IPS-18c (cell line): Measurements from ENCODE around the gene OVCA2.

ENCODE experiments used
- H3K4me3 ChIP-seq: 2 replicates; pipeline ENCODE4 v1.7.0; 2013; ENCODE audit warnings: low read depth, mild to moderate bottlenecking, low read length, moderate library complexity; ENCODE audit not compliant: insufficient read depth
- H3K9me3 ChIP-seq: one replicate; pipeline ENCODE4 v1.6.1; 2013; ENCODE audit warnings: mild to moderate bottlenecking, low read length, moderate library complexity; ENCODE audit not compliant: control insufficient read depth, insufficient read depth

The OVCA2 gene

DNA sequence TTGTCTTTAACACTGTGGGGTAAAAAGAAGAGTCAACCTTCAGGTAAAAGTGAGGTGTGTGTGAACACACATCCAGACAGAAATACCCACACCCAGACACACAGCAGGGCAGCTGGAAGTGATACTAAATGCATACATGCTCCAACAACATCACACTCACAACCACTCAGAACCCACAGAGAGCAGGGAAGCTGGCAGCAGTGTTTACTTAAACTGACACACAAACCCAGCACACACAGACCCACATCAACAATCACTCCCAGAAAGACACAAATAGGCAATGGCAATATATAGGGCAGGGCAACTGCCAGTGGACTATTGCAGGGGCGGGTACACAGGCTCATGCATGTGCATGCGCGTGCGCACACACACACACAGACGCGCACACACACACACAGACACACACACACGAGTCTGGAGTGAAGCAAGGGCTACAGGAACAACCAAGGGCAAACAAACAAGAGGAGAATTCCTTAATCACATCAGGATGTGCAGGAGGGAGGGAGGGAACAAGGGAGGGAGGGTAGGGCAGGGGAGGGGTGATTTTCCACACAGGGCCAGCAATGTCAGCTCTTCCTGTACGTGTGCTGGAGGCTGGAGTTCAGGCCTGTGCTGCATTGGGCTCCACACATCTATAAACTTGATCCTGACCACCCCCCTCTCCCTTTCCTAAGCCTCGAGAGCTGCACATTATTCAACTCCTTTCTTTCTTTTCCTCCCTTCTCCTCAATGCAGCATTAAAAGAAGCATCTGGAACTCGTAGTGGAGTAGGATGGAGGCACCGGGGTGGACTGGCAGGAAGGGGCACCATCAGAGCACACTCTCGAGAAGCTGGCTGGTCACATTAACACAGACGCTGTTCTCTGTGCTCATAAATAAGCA, 43.2 kb downstream of the OVCA2 start:
- no peak overlapping the region for H3K4me3 ChIP-seq
- H3K9me3 ChIP-seq: no peaks in the 10 kb centered on the region

DNA sequence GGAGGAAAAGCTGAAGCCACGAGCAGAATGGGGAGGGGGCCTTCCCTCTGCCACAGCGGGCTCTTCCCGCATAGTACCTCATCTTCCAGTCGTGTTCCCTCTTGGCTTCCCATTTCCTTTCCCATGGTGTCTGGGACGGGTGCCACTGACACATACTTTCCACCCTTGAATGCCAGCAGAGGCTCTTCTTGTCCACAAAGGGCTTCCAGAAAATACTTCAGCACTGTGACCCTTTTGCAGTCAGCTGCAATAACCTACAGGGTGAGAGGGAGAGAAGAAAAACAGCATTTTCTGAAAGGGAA, 43.8 kb downstream of the OVCA2 start:
- Histone ChIP-seq H3K9me3 (no peaks in the 10 kb centered on the region), H3K4me3 (no peak overlapping the region)

DNA sequence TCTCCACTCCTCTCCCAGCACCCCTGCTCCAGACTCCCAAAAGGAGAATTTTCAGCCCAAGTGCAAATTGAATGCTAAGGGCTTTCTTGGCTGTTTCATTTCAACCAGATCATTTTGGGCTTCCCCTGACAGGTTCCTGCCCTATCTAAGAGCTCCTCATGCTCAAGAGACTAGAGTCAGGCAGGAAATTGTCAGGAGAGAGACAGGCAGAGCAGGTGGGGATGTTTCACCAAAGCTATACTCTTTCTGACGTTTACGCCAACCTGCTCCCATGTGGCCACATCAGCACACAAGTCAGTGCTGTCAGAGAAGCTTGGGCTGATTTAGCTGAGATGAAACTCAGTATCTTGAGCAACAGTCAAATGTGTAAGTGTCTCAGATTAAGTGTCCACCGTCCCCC, 44.5 kb downstream of the OVCA2 start:
- Histone ChIP-seq H3K4me3 (no peak overlapping the region), H3K9me3 (no peaks in the 10 kb centered on the region)

DNA sequence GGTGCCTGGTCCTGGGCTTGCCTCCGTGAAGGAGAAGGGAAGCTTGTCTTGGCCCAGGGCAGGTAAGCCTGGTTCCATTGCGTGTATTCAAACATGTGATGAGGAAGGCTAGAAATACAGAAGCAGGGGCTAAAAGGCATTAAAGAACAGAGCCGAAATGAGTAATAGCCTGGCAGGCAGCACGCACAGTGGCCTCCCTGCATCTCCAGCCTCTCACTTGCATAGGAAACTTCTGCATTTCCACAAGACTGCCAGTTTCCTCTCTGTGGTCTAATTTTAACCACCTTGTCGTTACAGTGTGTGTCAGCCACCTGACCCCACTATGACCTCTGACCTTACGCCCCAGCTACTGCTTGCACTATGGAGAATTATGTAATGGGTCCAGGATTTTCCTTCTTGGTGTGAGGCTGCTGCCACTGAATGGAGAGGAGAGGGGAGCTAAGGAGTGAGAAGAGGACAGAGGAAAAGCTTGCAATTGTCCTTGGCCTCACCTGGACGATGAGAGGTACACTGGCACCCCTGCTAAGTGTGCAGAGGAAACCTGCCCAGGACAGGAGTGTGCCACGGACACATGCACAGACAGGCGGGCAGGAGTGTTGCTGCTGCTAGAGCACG, 45.9 kb downstream of the OVCA2 start:
- H3K4me3 ChIP-seq: no peak overlapping the region
- no peaks in the 10 kb centered on the region for H3K9me3 ChIP-seq

DNA sequence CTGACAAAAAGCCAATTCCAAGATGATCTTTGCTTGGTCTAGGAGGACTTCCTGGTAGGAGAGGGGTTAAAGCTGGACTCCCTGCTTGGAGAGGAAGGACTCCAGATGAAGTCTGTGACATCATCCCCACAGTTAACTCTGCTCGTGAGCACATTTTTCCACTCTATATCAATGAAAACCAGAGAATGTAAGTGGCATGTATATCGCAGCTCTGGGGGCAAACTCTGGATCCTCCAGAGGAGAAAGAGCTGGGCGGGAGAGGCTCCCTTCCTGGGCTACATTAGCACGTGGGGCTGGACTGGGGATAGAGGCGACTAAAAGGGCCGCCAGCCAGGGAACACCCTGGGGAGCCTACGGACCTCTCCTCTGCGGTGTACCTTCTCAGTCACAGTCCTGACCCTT, 47.2 kb downstream of the OVCA2 start:
- H3K9me3 ChIP-seq: no peaks in the 10 kb centered on the region
- no peak overlapping the region for H3K4me3 ChIP-seq

GRCh38 chr17:2090210-2090641, 48.4 kb downstream of the OVCA2 start:
- H3K4me3 ChIP-seq: no peak overlapping the region
- H3K9me3 ChIP-seq: no peaks in the 10 kb centered on the region

DNA sequence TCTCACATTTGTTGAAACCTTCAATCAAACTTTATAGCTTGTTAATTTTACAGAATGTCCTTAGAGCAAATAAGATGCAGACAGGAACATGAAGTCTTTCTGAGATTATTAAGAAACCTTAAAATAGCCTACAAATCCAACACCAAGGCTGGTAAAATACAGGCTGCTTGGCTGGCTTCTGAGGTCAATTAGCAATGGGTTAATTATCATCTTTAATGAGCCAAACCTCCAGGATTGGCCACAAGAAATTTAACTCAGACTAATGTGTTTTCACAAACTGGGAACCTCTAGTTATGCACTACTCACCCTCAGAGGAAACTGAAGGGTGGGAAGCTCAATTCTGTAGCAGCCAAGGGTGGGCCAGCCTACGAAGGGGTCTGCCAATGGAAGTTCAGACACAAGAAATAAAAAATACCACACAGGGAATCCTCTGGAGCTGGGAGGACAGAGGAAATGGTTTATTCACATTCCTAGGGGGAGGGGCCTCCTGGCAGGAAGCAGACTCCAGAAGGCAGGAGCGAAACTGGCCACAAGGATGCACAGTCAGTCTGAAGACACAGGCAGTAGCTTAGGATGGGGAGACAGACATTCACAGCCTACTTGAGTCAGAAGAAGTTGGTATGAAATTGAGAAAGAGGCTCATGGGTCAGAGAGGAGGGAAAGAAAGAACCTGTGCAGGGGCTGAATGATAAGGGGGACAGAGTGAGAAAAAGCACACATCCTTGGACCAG, 49.1 kb downstream of the OVCA2 start:
- Histone ChIP-seq H3K9me3 (no peaks in the 10 kb centered on the region), H3K4me3 (no peak overlapping the region)

DNA sequence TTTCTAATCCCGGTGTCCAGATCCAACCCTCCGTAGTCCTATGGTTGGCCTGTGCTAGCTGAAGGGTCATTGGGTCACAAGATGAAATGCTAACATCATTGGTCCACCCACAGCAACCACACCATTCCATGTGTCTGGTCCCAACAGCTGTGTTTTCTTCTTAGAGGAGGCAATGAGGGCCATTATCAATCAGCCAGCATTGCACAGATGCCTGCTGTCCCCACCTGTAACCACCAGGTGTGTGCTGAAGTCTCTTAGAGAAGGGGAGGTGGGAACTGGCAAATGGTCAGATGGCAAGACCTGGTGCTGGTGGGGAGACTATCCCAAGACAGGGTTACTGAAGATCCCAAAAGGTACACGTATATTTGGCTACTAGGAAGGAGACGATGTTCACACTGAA, 50.4 kb downstream of the OVCA2 start:
- no peak overlapping the region for H3K4me3 ChIP-seq
- H3K9me3 ChIP-seq: no peaks in the 10 kb centered on the region
